Common myeloid progenitor, CD34-positive (primary cell): Measurements from ENCODE around the gene LY6G6C.
A peak's percentile ranks its signal among the peaks of the same experiment; 100 is the strongest.

Source experiments
- CTCF ChIA-PET: fragments of 350-600 bp; sonication (Branson Sonifier 250); formaldehyde crosslinking; loops from one replicate; lab custom pipeline; 2021; ENCODE audit warnings: antibody characterized with exemption; lab: Charles Lee
- POLR2A ChIA-PET: fragments of 350-600 bp; sonication (Branson Sonifier 250); formaldehyde crosslinking; loops from one replicate; lab custom pipeline; 2021; ENCODE audit warnings: antibody characterized with exemption; lab: Charles Lee
- DNase-seq, 3 donors: peaks; one replicate each; pipeline versions ENCODE4 v3.0.0 to v3.0.0-alpha.2; 2013
- H3K27ac ChIP-seq, 2 experiments: 1 replicate in 1 of 2; 2 replicates in 1 of 2; pipeline ENCODE4 v1.7.0; 2013; ENCODE audit warnings: inconsistent platforms in 2 of 2, low read length in 2 of 2, mild to moderate bottlenecking in 2 of 2, low read depth in 1 of 2, moderate library complexity in 1 of 2; ENCODE audit not compliant: severe bottlenecking in 2 of 2, insufficient read depth in 1 of 2, poor library complexity in 1 of 2
- H3K27me3 ChIP-seq, 5 experiments: replicated peaks in 2 of 5; 1 replicate in 3 of 5; 2 replicates in 2 of 5; pipeline versions ENCODE4 v1.6.1 to v1.7.0; 2013; ENCODE audit warnings: low read length in 4 of 5, mild to moderate bottlenecking in 2 of 5, moderate library complexity in 2 of 5, inconsistent platforms in 1 of 5; ENCODE audit not compliant: insufficient read depth in 5 of 5, control insufficient read depth in 4 of 5
- H3K36me3 ChIP-seq, 4 experiments: 1 replicate in 2 of 4; 2 replicates in 2 of 4; pipeline versions ENCODE4 v1.6.1 to v1.7.0; 2013; ENCODE audit warnings: low read length in 3 of 4, control low read depth in 1 of 4, mild to moderate bottlenecking in 1 of 4; ENCODE audit not compliant: control insufficient read depth in 4 of 4, insufficient read depth in 4 of 4
- H3K4me1 ChIP-seq, 4 experiments: 1 replicate in 3 of 4; 2 replicates in 1 of 4; pipeline versions ENCODE4 v1.6.1 to v1.7.1; 2013; ENCODE audit warnings: low read length in 3 of 4, mild to moderate bottlenecking in 3 of 4, control low read depth in 1 of 4, inconsistent platforms in 1 of 4, moderate library complexity in 1 of 4; ENCODE audit not compliant: control insufficient read depth in 4 of 4, insufficient read depth in 4 of 4; ENCODE audit errors: control extremely low read depth in 1 of 4
- H3K4me3 ChIP-seq, 7 experiments: 1 replicate in 4 of 7; 2 replicates in 3 of 7; pipeline versions ENCODE4 v1.5.1 to v1.7.0; 2013; ENCODE audit warnings: mild to moderate bottlenecking in 7 of 7, low read length in 6 of 7, moderate library complexity in 6 of 7, inconsistent platforms in 2 of 7, low read depth in 2 of 7, control low read depth in 1 of 7; ENCODE audit not compliant: insufficient read depth in 4 of 7, control insufficient read depth in 1 of 7; ENCODE audit errors: extremely low read depth in 1 of 7
- H3K9me3 ChIP-seq, 5 experiments: 1 replicate in 4 of 5; 2 replicates in 1 of 5; pipeline versions ENCODE4 v1.6.1 to v1.7.1; 2013; ENCODE audit warnings: low read length in 4 of 5, mild to moderate bottlenecking in 2 of 5, inconsistent platforms in 1 of 5, low read depth in 1 of 5, moderate library complexity in 1 of 5; ENCODE audit not compliant: control insufficient read depth in 4 of 5, insufficient read depth in 2 of 5; ENCODE audit errors: control extremely low read depth in 1 of 5
- WGBS: methylation state at CpG from one replicate; pipeline ENCODE4 v1.1.5; 2013; ENCODE audit not compliant: insufficient coverage; 5-methylcytosine and 5-hydroxymethylcytosine counted together

The LY6G6C gene

DNA sequence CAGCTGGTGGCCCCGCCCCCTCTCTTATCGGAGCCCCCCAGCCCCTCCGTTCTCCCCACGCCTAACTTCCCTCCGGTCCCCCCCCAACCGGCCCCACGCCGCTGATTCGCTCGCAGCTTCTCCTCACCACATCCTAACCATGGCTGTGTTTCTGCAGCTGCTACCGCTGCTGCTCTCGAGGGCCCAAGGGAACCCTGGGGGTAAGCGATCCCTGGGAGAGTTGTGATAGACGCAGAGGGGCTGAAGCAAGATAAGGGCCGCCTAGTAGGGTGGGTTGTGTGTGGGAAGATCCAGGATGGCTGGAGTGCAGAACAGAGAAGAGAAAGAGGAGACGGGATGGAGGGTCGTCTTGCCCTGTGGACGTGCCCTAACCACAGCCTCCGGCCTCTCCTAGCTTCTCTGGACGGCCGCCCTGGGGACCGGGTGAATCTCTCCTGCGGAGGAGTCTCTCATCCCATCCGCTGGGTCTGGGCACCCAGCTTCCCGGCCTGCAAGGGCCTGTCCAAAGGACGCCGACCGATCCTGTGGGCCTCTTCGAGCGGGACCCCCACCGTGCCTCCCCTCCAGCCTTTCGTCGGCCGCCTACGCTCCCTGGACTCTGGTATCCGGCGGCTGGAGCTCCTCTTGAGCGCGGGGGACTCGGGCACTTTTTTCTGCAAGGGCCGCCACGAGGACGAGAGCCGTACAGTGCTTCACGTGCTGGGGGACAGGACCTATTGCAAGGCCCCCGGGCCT is 1.9 kb upstream of the LY6G6C start, which contains the start of gene MPIG6B:
TSS of gene MPIG6B (plus strand) at position 129 of the 735 bp plus-strand sequence. CDS start at position 140, 11 bp downstream.
- POLR2A ChIA-PET, result interaction anchor here (0.6 to 2.6 kb wide), 4 partner anchors 12 to 244 kb away, joined by 3 to 21 read pairs (median 12); partner anchors contain the start of gene MSH5
- H3K4me1 ChIP-seq, result peaks cover 11 to 58% (median 50%) of the 10 kb centered on the region in 4 experiments
- H3K4me3 ChIP-seq, result peak within 1 kb of the TSS in 5 of 7 experiments; percentile 27 to 69 (median 56)
- H3K27me3 ChIP-seq, result no peaks in the 10 kb centered on the region
- H3K36me3 ChIP-seq, result peaks cover 0 to 23% (median 9%) of the 10 kb centered on the region in 4 experiments
- CTCF ChIA-PET, result interaction anchor here (0.6 to 19.7 kb wide), 13 partner anchors 10 to 106 kb away, joined by 3 to 268 read pairs (median 5); partner anchors contain the start of genes LY6G6D, LY6G6F, MSH5 and SAPCD1
- 41% methylated on average over 42 of the region's 46 CpGs for WGBS
- peak within 1 kb of the TSS; percentile 33 to 65 for H3K27ac ChIP-seq
- no peaks in the 10 kb centered on the region for H3K9me3 ChIP-seq
- DNase-seq, result peak in 2 of 3 donors; percentile 73 to 80

DNA sequence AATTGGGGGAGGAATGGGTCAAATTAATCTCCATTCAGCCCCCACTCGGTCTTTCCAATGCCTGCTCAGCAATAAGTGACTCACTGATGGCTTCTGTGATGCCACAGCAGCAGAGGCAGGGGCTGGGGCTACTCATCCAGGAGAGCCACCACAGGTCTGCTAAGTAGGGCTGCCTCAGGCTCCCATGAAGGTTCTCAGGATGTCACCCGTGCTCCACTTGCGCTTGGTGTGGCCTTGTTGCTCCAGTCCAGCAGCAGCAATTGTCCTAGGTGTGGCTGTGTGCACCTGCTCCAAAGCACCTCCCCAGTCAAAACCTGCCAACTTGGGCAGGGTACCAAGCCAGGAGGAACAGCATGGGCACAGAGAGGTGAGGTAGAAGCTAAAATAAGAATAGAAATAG is 627 bp upstream of the LY6G6C start:
- CTCF ChIA-PET, result interaction anchor here (1.0 to 9.4 kb wide), 5 partner anchors 9 to 56 kb away, joined by 3 to 136 read pairs (median 3); partner anchors contain the start of genes LY6G6D and MSH5
- Histone ChIP-seq H3K27ac (no peak overlapping the region), H3K4me1 (peaks cover 11 to 46% (median 38%) of the 10 kb centered on the region in 4 experiments), H3K4me3 (no peak overlapping the region), H3K36me3 (peaks cover 0 to 20% (median 8%) of the 10 kb centered on the region in 4 experiments), H3K9me3 (no peaks in the 10 kb centered on the region), H3K27me3 (no peaks in the 10 kb centered on the region)
- 89% methylated on average over 3 of the region's 3 CpGs for WGBS
- DNase-seq, result no peak
- POLR2A ChIA-PET, result no interaction called here

DNA sequence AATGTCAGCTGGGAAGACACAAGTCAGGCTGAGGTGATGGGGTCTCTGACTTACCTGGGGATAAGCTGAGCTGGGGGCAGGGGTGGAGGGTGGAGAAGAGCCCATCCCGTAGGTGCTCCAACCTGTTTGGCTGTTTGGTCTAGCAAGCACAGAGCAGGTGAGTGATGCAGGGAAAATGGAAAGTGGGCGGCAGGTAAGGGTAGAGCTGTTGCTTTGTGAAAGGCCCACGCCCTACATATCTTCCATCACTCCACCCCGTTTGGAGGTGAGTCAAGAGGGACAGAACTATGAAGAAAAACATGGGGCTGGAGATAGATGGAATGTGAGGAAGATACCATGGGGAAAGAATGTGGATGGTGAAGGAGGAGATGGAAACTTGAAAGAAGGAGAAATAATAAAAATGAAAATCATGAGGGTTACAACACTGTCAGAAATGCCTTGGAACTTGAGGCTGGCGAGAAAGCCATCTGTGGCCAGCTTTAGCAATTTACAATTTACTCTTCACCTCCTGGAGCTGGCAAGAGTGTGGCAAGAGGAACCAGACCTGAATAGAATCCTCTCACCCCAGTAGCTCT is 1.3 kb downstream of the LY6G6C start:
- H3K27ac ChIP-seq, result no peak overlapping the region
- H3K9me3 ChIP-seq, result no peaks in the 10 kb centered on the region
- H3K36me3 ChIP-seq, result peaks cover 0 to 3% (median 1%) of the 10 kb centered on the region in 4 experiments
- no peak for DNase-seq
- WGBS, result 100% methylated on average over 5 of the region's 5 CpGs
- H3K4me3 ChIP-seq, result no peak overlapping the region
- ChIA-PET CTCF (interaction anchor here (0.9 to 2.4 kb wide), 4 partner anchors 9 to 110 kb away, joined by 3 to 6 read pairs (median 4); no protein-coding TSS in a partner anchor), POLR2A (no interaction called here)
- H3K4me1 ChIP-seq, result peaks cover 0 to 30% (median 23%) of the 10 kb centered on the region in 4 experiments
- H3K27me3 ChIP-seq, result no peaks in the 10 kb centered on the region

DNA sequence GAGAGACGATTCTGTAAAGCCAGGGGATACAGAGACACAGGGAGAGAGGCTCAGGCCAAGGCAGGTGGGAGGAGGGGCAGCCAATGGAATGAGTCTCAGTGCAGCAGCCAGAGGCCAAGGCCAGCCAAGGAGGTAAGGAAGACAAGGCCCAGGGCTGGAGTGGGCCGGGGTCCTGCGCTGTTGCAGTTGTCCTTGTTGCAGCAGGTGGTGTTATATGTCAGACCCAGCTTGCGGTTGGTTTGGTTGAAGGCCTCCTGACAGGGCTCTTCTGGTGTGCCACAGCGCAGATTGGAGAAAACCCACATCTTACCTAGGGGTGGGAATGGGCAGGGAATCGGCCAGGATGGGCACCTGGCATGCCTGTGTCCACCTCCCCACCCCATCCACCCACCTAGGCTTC is 2.5 kb downstream of the LY6G6C start:
- DNase-seq, result no peak
- H3K4me1 ChIP-seq, result peaks cover 2 to 28% (median 19%) of the 10 kb centered on the region in 4 experiments
- H3K4me3 ChIP-seq, result no peak overlapping the region
- H3K27me3 ChIP-seq, result no peaks in the 10 kb centered on the region
- H3K9me3 ChIP-seq, result no peaks in the 10 kb centered on the region
- ChIA-PET POLR2A (no interaction called here), CTCF (no interaction called here)
- H3K27ac ChIP-seq, result no peak overlapping the region
- H3K36me3 ChIP-seq, result no peaks in the 10 kb centered on the region
- WGBS, result 89% methylated on average over 4 of the region's 6 CpGs

DNA sequence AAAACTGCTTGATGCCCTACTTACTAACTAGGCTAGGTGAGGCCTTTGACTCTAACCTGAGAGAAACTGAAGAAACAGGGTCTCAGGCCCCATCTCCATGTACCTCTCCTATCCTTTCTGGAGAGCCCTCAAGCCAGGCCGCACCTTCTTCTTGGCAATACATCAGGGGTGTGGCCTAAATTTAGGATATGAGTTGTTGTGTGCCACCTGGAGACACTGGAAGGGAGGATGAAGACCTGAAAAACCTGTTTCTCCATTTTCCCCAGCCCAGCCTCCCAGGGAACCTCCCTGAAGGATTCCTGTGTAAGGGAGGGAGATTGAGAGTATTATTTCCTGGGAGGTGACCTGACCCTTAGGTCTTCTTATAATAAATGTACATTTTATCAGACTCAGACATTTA is 3.3 kb downstream of the LY6G6C start:
- no CpG with 5 or more reads among the region's 1 CpG for WGBS
- Histone ChIP-seq H3K9me3 (no peaks in the 10 kb centered on the region), H3K4me1 (peaks cover 2 to 24% (median 17%) of the 10 kb centered on the region in 4 experiments), H3K27me3 (no peaks in the 10 kb centered on the region), H3K27ac (no peak overlapping the region), H3K4me3 (no peak overlapping the region), H3K36me3 (no peaks in the 10 kb centered on the region)
- ChIA-PET CTCF (no interaction called here), POLR2A (no interaction called here)
- DNase-seq, result no peak

DNA sequence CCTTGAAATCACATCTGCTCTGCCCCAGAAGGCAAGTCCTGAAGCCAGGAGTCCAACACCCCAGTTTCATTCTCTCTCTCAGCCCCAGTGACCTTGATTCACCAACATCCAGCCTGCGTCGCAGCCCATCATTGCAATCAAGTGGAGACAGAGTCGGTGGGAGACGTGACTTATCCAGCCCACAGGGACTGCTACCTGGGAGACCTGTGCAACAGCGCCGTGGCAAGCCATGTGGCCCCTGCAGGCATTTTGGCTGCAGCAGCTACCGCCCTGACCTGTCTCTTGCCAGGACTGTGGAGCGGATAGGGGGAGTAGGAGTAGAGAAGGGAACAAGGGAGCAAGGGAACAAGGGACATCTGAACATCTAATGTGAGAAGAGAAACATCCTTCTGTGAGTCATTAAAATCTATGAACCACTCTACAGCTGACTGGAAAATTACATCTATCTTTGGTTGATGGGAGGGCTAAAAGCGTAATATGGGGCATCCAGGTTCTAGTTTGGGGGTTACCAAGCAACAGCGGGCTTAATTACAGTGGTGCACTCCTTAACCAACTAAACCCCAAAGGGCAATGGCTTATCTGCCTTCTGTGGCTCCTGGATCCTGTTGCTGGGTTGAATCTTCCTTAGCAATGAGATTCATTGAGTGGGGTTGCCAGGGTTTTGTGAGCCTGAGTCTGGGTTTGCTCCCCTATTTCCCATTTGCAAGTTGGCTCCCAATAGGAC is 3.9 kb downstream of the LY6G6C start:
- H3K27me3 ChIP-seq, result no peaks in the 10 kb centered on the region
- H3K4me1 ChIP-seq, result peaks cover 2 to 21% (median 14%) of the 10 kb centered on the region in 4 experiments
- H3K36me3 ChIP-seq, result no peaks in the 10 kb centered on the region
- 92% methylated on average over 10 of the region's 10 CpGs for WGBS
- no peak overlapping the region for H3K27ac ChIP-seq
- POLR2A ChIA-PET, result no interaction called here
- CTCF ChIA-PET, result no interaction called here
- DNase-seq, result peak in 1 of 3 donors; percentile 21
- H3K4me3 ChIP-seq, result no peak overlapping the region
- H3K9me3 ChIP-seq, result no peaks in the 10 kb centered on the region
